WTC11 (cell line): ENCODE measurements around the gene KDM2B. TPM values are rescaled to one million over a fixed set of nuclear protein-coding genes. Genes with fewer than 3 reads are reported as not detected.
A peak's percentile ranks its signal among the peaks of the same experiment; 100 is the strongest.
"Not testable (repeated sequence)": the region's sequence is repeated elsewhere in the genome, so short reads cannot be mapped to it uniquely, and the experiment has no call there.

ENCODE experiments used
- ATAC-seq: fragments of 200-7000 bp; cut with Tn5 transposase; 2 replicates; pipeline ENCODE4 v1.10.0; 2021; ENCODE audit warnings: mild to moderate bottlenecking, moderate library complexity
- CTCF ChIA-PET: fragments of 300-600 bp; sonication (Branson Sonifier 250); formaldehyde crosslinking; loops from one replicate; lab custom pipeline; 2021; ENCODE audit warnings: antibody characterized with exemption; lab: Charles Lee
- POLR2A ChIA-PET: fragments of 350-600 bp; sonication (Branson Sonifier 250); formaldehyde crosslinking; loops from one replicate; lab custom pipeline; 2021; ENCODE audit warnings: antibody characterized with exemption; lab: Charles Lee
- DNase-seq: peaks from one replicate; pipeline ENCODE4 v3.0.0; 2021; ENCODE audit warnings: low spot score
- H3K27ac Mint-ChIP-seq: 2 replicates; pipeline ENCODE4 v1.8.0; 2021; ENCODE audit warnings: mixed read lengths
- H3K27me3 Mint-ChIP-seq: 2 replicates; pipeline ENCODE4 v1.8.0; 2021; ENCODE audit warnings: low read depth, mild to moderate bottlenecking, moderate library complexity, mixed read lengths
- H3K36me3 Mint-ChIP-seq: 2 replicates; pipeline ENCODE4 v1.8.0; 2021; ENCODE audit warnings: mixed read lengths
- H3K4me1 Mint-ChIP-seq: 2 replicates; pipeline ENCODE4 v1.8.0; 2022; ENCODE audit warnings: mixed read lengths
- H3K4me3 Mint-ChIP-seq: 2 replicates; pipeline ENCODE4 v1.8.0; 2021; ENCODE audit warnings: mild to moderate bottlenecking, moderate library complexity, mixed read lengths
- H3K9me3 Mint-ChIP-seq: 2 replicates; pipeline ENCODE4 v1.8.0; 2021; ENCODE audit warnings: mixed read lengths
- ELF4 ChIP-seq: sonication (generic); formaldehyde crosslinking; IDR thresholded peaks from 2 replicates; pipeline ENCODE4 v1.8.1; 2022; ENCODE audit warnings: low read depth, mild to moderate bottlenecking, moderate library complexity, missing genetic modification reagents
- ESRRA ChIP-seq: sonication (generic); formaldehyde crosslinking; IDR thresholded peaks from 2 replicates; pipeline ENCODE4 v1.8.1; 2022; ENCODE audit warnings: mild to moderate bottlenecking, missing genetic modification reagents, borderline replicate concordance
- FOXK1 ChIP-seq: sonication (generic); formaldehyde crosslinking; IDR thresholded peaks from 2 replicates; pipeline ENCODE4 v1.8.0; 2022; ENCODE audit warnings: mild to moderate bottlenecking, moderate library complexity, missing genetic modification reagents
- HMGA2 ChIP-seq: fragments of 250-450 bp; sonication (Bioruptor Pico); IDR thresholded peaks from 2 replicates; pipeline ENCODE4 v1.4.0; 2021; ENCODE audit warnings: mild to moderate bottlenecking, moderate library complexity
- IRF2 ChIP-seq: sonication (generic); formaldehyde crosslinking; IDR thresholded peaks from 2 replicates; pipeline ENCODE4 v1.8.0; 2022; ENCODE audit warnings: low read depth, missing genetic modification reagents, borderline replicate concordance
- NFE2L1 ChIP-seq: sonication (generic); formaldehyde crosslinking; IDR thresholded peaks from 2 replicates; pipeline ENCODE4 v1.8.1; 2023; ENCODE audit warnings: missing genetic modification reagents
- NR1H2 ChIP-seq: sonication (generic); formaldehyde crosslinking; IDR thresholded peaks from 2 replicates; pipeline ENCODE4 v1.9.0; 2021; ENCODE audit warnings: mild to moderate bottlenecking, moderate library complexity, missing genetic modification reagents
- ZNF121 ChIP-seq: sonication (generic); formaldehyde crosslinking; IDR thresholded peaks from 2 replicates; pipeline ENCODE4 v1.8.0; 2023; ENCODE audit warnings: missing genetic modification reagents
- total RNA-seq: library from RNA; stranded (reverse); gene quantifications from 3 replicates; pipeline ENCODE4 v1.2.3, GENCODE V29; 2021
- TF ChIP-seq, protein P1 (sequence below): sonication (generic); formaldehyde crosslinking; IDR thresholded peaks from 2 replicates; pipeline ENCODE4 v1.8.1; 2022; ENCODE audit warnings: low read depth, mild to moderate bottlenecking, moderate library complexity, missing genetic modification reagents, borderline replicate concordance
- TF ChIP-seq, protein P2 (sequence below): sonication (generic); formaldehyde crosslinking; IDR thresholded peaks from 2 replicates; pipeline ENCODE4 v1.8.1; 2023; ENCODE audit warnings: mild to moderate bottlenecking, missing genetic modification reagents
- TF ChIP-seq, protein P3 (sequence below): fragments of 200-600 bp; IDR thresholded peaks from 2 replicates; pipeline ENCODE4 v1.8.0; 2022; ENCODE audit warnings: antibody characterized with exemption
- TF ChIP-seq, protein P4 (sequence below): sonication (generic); formaldehyde crosslinking; IDR thresholded peaks from 2 replicates; pipeline ENCODE4 v1.8.1; 2023; ENCODE audit warnings: mild to moderate bottlenecking, missing genetic modification reagents, moderate library complexity
- TF ChIP-seq, protein P5 (sequence below): sonication (generic); formaldehyde crosslinking; IDR thresholded peaks from 2 replicates; pipeline ENCODE4 v1.8.1; 2022; ENCODE audit warnings: mild to moderate bottlenecking, missing genetic modification reagents, moderate library complexity, borderline replicate concordance
- TF ChIP-seq, protein P6 (sequence below): fragments of 250-450 bp; sonication (Bioruptor Pico); IDR thresholded peaks from 2 replicates; pipeline ENCODE4 v1.9.0; 2021; ENCODE audit warnings: mild to moderate bottlenecking

KDM2B gene
- total RNA-seq, 1 experiment from 2014 or later = 147 TPM

DNA sequence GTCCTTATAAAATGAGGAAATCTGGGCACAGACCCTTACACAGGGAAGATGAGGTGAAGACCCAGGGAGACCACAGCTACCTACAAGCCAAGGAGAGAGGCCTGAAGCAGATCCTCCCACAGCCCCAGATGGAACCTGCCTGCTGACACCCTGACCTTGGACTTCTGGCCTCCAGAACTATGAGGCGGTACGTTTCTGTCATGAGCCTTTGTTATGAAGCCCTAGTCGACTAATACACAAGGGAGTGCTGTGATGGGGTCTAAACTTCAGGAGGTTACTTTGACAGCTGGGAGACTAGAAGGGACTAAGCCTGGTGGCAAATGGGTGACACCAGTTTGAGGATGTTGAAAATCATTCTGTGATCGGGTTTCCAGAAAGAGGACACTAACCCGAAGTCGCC lies 95.9 kb downstream of the KDM2B start:
- H3K27ac Mint-ChIP-seq = 0 out of 2 replicates have a peak overlapping the region, but pooled peaks have one; percentile 19
- CTCF ChIA-PET = no interaction called here
- POLR2A ChIA-PET = no interaction called here

DNA sequence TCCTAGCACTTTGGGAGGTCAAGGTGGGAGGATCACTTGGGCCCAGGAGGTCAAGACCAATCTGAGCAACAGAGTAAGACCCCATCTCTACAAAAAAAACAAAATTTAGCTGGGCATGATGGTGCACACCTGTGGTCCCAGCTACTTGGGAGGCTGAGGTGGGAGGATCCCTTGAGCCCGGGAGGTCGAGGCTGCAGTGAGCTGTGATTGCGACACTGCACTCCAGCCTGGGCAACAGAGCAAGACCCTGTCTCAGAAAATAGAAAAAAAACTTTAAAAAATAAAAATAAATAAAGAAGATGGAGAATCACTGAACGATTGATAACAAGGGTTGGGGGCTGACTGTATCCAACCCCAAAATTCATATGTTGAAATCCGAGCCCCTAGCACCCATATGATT lies 96.3 kb downstream of the KDM2B start:
- H3K27me3 Mint-ChIP-seq, H3K4me1 Mint-ChIP-seq, H3K4me3 Mint-ChIP-seq, POLR2A ChIA-PET, H3K9me3 Mint-ChIP-seq, DNase-seq, CTCF ChIA-PET, ATAC-seq: not testable (repeated sequence)
- TF ChIP-seq ZNF121 (CRISPR knock-in tag) = peak; percentile 75; the same call in 1 of the 2 replicates
- Mint-ChIP-seq H3K36me3 (peaks cover 17% of the 10 kb centered on the region), H3K27ac (peak overlapping the region; percentile 44; the same call in 1 of the 2 replicates)

More for the DNA sequence above, 95.9 kb downstream of the KDM2B start:
- H3K4me1 Mint-ChIP-seq = peaks cover 8% of the 10 kb centered on the region
- H3K36me3 Mint-ChIP-seq = peaks cover 15% of the 10 kb centered on the region
- no peaks in the 10 kb centered on the region for H3K9me3 Mint-ChIP-seq
- H3K27me3 Mint-ChIP-seq = no peaks in the 10 kb centered on the region
- TF ChIP-seq, protein P1, sequence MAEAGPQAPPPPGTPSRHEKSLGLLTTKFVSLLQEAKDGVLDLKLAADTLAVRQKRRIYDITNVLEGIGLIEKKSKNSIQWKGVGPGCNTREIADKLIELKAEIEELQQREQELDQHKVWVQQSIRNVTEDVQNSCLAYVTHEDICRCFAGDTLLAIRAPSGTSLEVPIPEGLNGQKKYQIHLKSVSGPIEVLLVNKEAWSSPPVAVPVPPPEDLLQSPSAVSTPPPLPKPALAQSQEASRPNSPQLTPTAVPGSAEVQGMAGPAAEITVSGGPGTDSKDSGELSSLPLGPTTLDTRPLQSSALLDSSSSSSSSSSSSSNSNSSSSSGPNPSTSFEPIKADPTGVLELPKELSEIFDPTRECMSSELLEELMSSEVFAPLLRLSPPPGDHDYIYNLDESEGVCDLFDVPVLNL (CRISPR knock-in tag) = no peak
- TF ChIP-seq ESRRA (CRISPR knock-in tag) (no peak), FOXK1 (no peak), NR1H2 (CRISPR knock-in tag) (no peak), HMGA2 (CRISPR knock-in tag) (no peak), IRF2 (no peak), ELF4 (CRISPR knock-in tag) (no peak), NFE2L1 (no peak)
- TF ChIP-seq, protein P2, sequence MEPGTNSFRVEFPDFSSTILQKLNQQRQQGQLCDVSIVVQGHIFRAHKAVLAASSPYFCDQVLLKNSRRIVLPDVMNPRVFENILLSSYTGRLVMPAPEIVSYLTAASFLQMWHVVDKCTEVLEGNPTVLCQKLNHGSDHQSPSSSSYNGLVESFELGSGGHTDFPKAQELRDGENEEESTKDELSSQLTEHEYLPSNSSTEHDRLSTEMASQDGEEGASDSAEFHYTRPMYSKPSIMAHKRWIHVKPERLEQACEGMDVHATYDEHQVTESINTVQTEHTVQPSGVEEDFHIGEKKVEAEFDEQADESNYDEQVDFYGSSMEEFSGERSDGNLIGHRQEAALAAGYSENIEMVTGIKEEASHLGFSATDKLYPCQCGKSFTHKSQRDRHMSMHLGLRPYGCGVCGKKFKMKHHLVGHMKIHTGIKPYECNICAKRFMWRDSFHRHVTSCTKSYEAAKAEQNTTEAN (CRISPR knock-in tag) = no peak
- TF ChIP-seq, protein P3, sequence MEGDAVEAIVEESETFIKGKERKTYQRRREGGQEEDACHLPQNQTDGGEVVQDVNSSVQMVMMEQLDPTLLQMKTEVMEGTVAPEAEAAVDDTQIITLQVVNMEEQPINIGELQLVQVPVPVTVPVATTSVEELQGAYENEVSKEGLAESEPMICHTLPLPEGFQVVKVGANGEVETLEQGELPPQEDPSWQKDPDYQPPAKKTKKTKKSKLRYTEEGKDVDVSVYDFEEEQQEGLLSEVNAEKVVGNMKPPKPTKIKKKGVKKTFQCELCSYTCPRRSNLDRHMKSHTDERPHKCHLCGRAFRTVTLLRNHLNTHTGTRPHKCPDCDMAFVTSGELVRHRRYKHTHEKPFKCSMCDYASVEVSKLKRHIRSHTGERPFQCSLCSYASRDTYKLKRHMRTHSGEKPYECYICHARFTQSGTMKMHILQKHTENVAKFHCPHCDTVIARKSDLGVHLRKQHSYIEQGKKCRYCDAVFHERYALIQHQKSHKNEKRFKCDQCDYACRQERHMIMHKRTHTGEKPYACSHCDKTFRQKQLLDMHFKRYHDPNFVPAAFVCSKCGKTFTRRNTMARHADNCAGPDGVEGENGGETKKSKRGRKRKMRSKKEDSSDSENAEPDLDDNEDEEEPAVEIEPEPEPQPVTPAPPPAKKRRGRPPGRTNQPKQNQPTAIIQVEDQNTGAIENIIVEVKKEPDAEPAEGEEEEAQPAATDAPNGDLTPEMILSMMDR = no peak
- TF ChIP-seq, protein P4, sequence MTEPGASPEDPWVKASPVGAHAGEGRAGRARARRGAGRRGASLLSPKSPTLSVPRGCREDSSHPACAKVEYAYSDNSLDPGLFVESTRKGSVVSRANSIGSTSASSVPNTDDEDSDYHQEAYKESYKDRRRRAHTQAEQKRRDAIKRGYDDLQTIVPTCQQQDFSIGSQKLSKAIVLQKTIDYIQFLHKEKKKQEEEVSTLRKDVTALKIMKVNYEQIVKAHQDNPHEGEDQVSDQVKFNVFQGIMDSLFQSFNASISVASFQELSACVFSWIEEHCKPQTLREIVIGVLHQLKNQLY (CRISPR knock-in tag) = no peak
- TF ChIP-seq, protein P5, sequence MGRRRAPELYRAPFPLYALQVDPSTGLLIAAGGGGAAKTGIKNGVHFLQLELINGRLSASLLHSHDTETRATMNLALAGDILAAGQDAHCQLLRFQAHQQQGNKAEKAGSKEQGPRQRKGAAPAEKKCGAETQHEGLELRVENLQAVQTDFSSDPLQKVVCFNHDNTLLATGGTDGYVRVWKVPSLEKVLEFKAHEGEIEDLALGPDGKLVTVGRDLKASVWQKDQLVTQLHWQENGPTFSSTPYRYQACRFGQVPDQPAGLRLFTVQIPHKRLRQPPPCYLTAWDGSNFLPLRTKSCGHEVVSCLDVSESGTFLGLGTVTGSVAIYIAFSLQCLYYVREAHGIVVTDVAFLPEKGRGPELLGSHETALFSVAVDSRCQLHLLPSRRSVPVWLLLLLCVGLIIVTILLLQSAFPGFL (CRISPR knock-in tag) = no peak
- TF ChIP-seq, protein P6, sequence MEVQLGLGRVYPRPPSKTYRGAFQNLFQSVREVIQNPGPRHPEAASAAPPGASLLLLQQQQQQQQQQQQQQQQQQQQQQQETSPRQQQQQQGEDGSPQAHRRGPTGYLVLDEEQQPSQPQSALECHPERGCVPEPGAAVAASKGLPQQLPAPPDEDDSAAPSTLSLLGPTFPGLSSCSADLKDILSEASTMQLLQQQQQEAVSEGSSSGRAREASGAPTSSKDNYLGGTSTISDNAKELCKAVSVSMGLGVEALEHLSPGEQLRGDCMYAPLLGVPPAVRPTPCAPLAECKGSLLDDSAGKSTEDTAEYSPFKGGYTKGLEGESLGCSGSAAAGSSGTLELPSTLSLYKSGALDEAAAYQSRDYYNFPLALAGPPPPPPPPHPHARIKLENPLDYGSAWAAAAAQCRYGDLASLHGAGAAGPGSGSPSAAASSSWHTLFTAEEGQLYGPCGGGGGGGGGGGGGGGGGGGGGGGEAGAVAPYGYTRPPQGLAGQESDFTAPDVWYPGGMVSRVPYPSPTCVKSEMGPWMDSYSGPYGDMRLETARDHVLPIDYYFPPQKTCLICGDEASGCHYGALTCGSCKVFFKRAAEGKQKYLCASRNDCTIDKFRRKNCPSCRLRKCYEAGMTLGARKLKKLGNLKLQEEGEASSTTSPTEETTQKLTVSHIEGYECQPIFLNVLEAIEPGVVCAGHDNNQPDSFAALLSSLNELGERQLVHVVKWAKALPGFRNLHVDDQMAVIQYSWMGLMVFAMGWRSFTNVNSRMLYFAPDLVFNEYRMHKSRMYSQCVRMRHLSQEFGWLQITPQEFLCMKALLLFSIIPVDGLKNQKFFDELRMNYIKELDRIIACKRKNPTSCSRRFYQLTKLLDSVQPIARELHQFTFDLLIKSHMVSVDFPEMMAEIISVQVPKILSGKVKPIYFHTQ (CRISPR knock-in tag) = no peak
- H3K4me3 Mint-ChIP-seq = no peak overlapping the region
- no peak for DNase-seq
- ATAC-seq = no peak
